ENCODE data around the gene DLGAP4.

DLGAP4 gene

DNA sequence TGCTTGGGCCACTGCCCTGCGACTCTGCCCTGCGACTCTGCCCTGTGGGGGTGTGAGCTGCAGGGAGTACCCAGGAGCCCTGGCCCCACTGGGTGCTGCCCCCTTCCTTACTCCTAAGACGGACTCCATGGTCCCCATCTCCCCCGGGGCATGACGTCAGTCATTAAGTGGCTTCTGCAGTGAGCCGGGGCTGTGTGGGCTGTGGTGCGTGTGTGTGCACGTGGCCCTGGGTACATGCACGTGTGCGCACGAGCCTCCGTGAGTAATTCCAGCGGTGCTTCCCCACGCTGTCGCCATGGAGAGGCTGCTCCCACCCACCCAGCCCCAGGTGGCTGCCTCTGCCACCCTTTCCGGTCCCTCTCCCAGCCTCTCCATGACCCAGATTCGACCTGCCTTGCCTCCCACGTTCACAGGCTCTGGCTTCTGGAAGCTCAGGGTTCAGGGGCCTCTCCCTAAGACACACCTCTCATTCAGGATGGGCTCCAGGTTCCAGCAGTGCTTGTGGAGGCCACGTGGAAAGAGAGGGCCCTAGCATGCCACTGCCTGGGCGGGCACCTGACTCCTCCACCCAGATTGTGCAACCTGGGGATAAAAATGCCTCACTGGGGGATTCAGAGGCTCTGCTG is 88.3 kb downstream of the DLGAP4 start:
- no peak for DNase-seq (ENCODE audit: low read depth)
- no peak overlapping the region for H3K4me3 ChIP-seq (ENCODE audit: low read depth, low read length)
- TF ChIP-seq, protein P1, sequence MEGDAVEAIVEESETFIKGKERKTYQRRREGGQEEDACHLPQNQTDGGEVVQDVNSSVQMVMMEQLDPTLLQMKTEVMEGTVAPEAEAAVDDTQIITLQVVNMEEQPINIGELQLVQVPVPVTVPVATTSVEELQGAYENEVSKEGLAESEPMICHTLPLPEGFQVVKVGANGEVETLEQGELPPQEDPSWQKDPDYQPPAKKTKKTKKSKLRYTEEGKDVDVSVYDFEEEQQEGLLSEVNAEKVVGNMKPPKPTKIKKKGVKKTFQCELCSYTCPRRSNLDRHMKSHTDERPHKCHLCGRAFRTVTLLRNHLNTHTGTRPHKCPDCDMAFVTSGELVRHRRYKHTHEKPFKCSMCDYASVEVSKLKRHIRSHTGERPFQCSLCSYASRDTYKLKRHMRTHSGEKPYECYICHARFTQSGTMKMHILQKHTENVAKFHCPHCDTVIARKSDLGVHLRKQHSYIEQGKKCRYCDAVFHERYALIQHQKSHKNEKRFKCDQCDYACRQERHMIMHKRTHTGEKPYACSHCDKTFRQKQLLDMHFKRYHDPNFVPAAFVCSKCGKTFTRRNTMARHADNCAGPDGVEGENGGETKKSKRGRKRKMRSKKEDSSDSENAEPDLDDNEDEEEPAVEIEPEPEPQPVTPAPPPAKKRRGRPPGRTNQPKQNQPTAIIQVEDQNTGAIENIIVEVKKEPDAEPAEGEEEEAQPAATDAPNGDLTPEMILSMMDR (IDR thresholded peaks at IDR 0.05; ENCODE audit: insufficient read depth, low read depth, low read length, missing control alignments) = no peak

DNA sequence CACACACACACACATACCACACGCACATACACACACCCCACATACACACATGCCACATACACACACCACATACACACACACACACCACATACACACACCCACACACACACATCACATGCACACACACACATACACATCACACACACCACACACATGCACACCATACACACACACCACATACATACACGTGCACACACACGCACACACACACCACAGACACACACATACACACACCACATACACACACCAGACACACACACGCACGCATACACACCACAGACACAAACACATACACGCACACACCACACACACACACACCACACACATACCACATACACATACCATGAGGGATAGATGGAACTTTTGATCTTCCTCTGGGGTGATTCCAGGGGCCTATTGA is 90.2 kb downstream of the DLGAP4 start:
- no peak for DNase-seq (ENCODE audit: low read depth)
- H3K4me3 ChIP-seq (ENCODE audit: low read depth, low read length) = no peak overlapping the region
- TF ChIP-seq, protein P1 (IDR thresholded peaks at IDR 0.05; ENCODE audit: insufficient read depth, low read depth, low read length, missing control alignments) = no peak

DNA sequence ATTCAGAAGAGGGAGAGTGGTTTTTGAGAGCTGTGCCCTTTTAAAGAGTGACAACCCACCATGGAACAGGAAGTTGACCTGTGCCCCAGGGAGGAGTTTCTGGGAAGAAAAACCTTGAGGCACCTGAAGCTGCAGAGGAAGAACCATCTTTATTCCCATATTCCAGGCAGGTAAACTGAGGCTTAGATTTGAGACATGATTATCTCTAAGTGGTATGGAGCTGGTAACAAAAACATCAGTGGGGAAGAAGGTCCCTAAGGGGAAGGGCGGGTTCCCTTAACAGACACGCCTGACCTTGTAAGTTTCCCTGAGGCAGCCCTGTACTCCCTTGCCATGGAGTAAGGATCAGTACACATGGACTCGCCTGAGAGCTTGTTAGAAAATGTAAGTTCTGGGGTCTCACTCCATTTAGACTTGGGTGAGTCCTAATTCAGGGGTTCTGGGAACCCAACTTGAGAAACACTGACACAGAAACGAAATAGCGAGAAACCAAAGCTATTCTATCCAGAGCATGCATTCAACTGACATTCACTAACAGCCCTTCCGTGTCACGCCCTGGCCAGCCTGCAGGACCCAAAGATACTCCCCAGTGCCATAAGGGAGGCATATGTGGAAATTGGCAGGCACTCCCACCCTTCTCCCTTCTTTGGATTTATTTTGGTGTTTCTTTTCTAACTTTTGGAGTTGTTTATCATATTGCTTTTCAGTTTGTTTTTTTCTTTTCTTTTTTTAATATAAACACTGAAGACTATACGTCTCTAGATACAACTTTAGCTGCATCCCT is 90.9 kb downstream of the DLGAP4 start:
- TF ChIP-seq, protein P1 (IDR thresholded peaks at IDR 0.05; ENCODE audit: insufficient read depth, low read depth, low read length, missing control alignments) = no peak
- H3K4me3 ChIP-seq (ENCODE audit: low read depth, low read length) = no peak overlapping the region

DNA sequence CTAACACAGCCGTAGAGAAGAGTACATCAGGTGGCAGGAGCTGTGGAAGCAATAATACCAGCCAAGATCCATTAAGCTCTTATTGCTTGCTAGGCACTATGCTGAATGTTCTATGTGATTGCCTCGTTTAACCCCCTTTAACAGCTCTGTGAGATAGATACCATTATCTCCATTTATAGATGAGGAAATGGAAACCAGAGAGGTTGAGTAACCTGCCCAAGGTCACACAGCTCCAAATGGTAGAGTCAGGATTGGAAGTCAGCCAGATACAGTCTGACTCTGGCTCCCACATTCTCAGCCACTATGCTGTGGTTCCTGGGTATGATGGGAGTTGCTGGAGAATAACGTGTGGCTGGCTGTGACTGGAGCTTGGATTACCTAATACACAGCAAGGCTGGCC is 92.4 kb downstream of the DLGAP4 start:
- no peak overlapping the region for H3K4me3 ChIP-seq (ENCODE audit: low read depth, low read length)
- DNase-seq (ENCODE audit: low read depth) = no peak
- TF ChIP-seq, protein P1 (IDR thresholded peaks at IDR 0.05; ENCODE audit: insufficient read depth, low read depth, low read length, missing control alignments) = no peak

More for the DNA sequence above, 90.9 kb downstream of the DLGAP4 start:
- no peak for DNase-seq (ENCODE audit: low read depth)

DNA sequence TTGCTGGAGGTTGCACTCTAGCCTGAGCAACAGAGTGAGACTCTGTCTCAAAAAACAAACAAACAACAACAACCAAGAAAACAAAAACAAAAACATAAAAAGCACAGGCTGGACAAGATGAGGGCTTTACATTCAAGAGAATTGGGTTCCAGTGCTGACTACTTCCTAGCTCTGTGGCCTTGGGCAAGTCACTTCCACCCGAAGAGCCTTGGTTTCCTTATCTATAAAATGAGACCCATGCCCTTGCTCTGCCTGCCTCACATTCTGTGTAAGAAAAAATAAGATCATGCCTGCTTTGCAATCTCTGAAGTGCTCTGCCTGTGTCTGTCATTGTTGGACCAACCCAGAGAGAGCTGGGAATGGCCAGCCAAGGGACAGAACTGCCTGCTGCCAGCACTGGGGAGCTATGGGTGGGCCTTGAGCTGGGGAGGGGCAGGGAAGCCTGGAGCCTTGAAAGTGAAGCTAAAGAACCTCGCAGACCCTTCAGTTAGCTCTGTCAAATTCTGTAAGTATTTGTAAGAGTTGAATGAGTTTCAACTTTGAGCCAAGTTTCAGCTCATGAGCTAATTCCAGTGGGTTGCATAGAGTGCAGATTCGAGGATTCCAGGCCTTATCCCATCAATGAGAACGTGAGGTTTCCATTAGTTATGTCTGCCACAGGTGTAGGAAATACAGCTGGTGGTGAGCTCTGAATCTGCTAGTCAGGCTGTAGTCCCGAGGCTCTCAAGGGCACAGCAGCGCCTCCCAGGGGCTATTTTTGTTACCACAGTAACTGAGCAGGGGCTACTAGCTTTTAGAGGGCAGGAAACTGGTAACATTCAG is 93.2 kb downstream of the DLGAP4 start:
- no peak overlapping the region for H3K4me3 ChIP-seq (ENCODE audit: low read depth, low read length)
- TF ChIP-seq, protein P1 (IDR thresholded peaks at IDR 0.05; ENCODE audit: insufficient read depth, low read depth, low read length, missing control alignments) = peak; percentile 55
- peak; percentile 62 for DNase-seq (ENCODE audit: low read depth)

DNA sequence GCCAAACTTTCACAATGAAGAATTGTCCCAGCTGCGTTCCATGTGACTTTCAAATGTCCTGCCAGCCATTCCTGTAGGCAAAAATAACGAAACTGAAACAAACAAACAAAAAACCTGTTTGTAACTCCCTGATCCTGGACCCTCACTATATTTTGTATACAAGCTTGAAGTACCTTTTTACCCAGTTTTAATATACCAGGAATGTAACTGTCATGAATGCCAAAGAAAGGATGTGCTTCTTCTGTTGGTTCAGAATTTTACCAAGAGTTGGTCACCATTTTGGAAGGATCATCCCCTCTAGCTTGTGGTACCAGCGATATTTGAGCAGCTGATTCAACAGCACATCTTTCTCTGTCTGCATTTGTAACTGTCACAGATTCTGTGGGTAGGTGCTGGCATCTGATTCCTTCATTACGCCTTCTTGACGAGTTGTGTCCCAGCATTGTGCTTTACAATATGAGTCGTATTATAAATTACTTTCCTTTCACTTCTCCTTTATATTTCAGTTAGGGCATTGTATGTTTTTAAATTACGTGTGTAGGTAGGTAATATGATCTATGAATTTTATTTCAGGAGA is 93.9 kb downstream of the DLGAP4 start:
- no peak for DNase-seq (ENCODE audit: low read depth)
- TF ChIP-seq, protein P1 (IDR thresholded peaks at IDR 0.05; ENCODE audit: insufficient read depth, low read depth, low read length, missing control alignments) = no peak
- H3K4me3 ChIP-seq (ENCODE audit: low read depth, low read length) = no peak overlapping the region

Measured in GM12865 (cell line).